Gastrocnemius medialis (tissue), 4 donors: ENCODE data around the gene SH2D7.

Experiments
- POLR2A ChIP-seq, 2 donors: fragments of 450-650 bp; IDR thresholded peaks; one replicate each; pipeline ENCODE4 v1.6.1; 2017; ENCODE audit warnings: antibody characterized with exemption in 2 of 2, mild to moderate bottlenecking in 2 of 2, moderate library complexity in 2 of 2
- TF ChIP-seq, protein P1 (sequence below), 5 experiments: fragments of 450-650 bp in 3 of 5; fragments of 200-600 bp in 2 of 5; sonication (generic) in 2 of 5; IDR thresholded peaks in 4 of 5; conservative IDR thresholded peaks in 1 of 5; 1 replicate in 4 of 5; 2 replicates in 1 of 5; pipeline ENCODE4 v1.5.1; 2016 to 2019; ENCODE audit warnings: antibody characterized with exemption in 5 of 5, mild to moderate bottlenecking in 3 of 5, moderate library complexity in 3 of 5

DNA sequence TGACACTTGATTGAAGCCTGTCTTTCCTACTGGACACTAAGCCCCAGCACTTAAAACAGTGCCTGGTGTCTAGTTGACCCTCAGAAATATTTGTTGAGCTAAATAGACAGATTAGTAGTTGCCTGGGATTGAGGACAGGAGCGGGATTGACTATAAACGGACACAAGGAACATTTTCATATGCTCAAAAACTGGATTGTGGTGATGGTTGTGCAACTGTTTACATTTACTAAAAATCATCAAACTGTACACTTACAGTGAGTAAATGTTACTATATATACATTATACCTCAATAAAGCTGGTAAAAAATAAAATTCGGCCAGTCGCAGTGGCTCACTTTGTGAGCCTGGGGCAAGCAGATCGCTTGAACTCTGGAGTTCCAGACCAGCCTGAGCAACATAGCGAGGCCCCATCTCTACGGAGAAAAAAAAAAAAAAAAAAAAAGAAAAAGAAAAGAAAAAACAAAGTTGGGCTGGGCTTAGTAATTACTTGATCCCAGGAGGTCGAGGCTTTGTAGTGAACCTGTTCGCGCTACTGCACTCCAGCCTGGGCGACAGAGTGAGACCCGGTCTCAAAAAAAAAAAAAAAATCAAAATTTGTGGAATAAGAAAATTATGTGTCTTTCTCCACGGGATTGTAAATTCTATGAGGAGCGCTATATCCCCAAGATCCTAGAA is 56.2 kb downstream of the SH2D7 start:
- TF ChIP-seq POLR2A (IDR thresholded peaks at IDR 0.05): no peak
- TF ChIP-seq, protein P1, sequence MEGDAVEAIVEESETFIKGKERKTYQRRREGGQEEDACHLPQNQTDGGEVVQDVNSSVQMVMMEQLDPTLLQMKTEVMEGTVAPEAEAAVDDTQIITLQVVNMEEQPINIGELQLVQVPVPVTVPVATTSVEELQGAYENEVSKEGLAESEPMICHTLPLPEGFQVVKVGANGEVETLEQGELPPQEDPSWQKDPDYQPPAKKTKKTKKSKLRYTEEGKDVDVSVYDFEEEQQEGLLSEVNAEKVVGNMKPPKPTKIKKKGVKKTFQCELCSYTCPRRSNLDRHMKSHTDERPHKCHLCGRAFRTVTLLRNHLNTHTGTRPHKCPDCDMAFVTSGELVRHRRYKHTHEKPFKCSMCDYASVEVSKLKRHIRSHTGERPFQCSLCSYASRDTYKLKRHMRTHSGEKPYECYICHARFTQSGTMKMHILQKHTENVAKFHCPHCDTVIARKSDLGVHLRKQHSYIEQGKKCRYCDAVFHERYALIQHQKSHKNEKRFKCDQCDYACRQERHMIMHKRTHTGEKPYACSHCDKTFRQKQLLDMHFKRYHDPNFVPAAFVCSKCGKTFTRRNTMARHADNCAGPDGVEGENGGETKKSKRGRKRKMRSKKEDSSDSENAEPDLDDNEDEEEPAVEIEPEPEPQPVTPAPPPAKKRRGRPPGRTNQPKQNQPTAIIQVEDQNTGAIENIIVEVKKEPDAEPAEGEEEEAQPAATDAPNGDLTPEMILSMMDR (IDR thresholded peaks at IDR 0.05 in 4 of 5, conservative IDR thresholded peaks at IDR 0.05 in 1 of 5): no peak
